ENCODE results near the gene BCAR1. TPM values are rescaled to one million over a fixed set of nuclear protein-coding genes. Genes with fewer than 3 reads are reported as not detected.

BCAR1 gene
- total and polyA plus RNA-seq, 2 of the 13 experiments (the other 11 are each of a cell fraction or from before 2014, with no cell fraction given): 48.1 to 51.7 TPM

- TF ChIP-seq ZNF407 (CRISPR knock-in tag; IDR thresholded peaks at IDR 0.05; ENCODE audit: not compliant biosample characterization): peak; percentile 10
- TF ChIP-seq ZNF484 (CRISPR knock-in tag; IDR thresholded peaks at IDR 0.05; ENCODE audit: borderline replicate concordance, low read depth): no peak
- TF ChIP-seq AGO2 (optimal IDR thresholded peaks at IDR 0.05; ENCODE audit: low read depth, low read length): peak; percentile 81
- no peak for TF ChIP-seq LBX2 (CRISPR knock-in tag; IDR thresholded peaks at IDR 0.05; ENCODE audit: borderline replicate concordance)
- peak; percentile 49 for TF ChIP-seq PTBP1 (IDR thresholded peaks at IDR 0.05; ENCODE audit: low read depth, low read length, poor library complexity, severe bottlenecking)
- no peak for TF ChIP-seq ZC3H13 (CRISPR knock-in tag; IDR thresholded peaks at IDR 0.05)
- TF ChIP-seq ZBTB38 (CRISPR knock-in tag; IDR thresholded peaks at IDR 0.05): peak; percentile 97
- peak; percentile 19; the same call in 1 of the 2 replicates for TF ChIP-seq HIC2 (CRISPR knock-in tag; IDR thresholded peaks at IDR 0.05; ENCODE audit: low read depth)
- peak; percentile 22; the same call in 1 of the 2 replicates for TF ChIP-seq AKAP8 (CRISPR knock-in tag; IDR thresholded peaks at IDR 0.05)
- 0 out of 2 replicates have a peak, but pooled peaks have one; percentile 39 for TF ChIP-seq KDM5B (CRISPR knock-in tag; IDR thresholded peaks at IDR 0.05; ENCODE audit: borderline replicate concordance)
- TF ChIP-seq HNRNPLL (IDR thresholded peaks at IDR 0.05; ENCODE audit: low read depth, low read length, poor library complexity, severe bottlenecking): peak; percentile 31
- TF ChIP-seq HIVEP1 (CRISPR knock-in tag; IDR thresholded peaks at IDR 0.05): 0 out of 2 replicates have a peak, but pooled peaks have one; percentile 17
These were observed 4.2 kb downstream of the BCAR1 start (continued) for GRCh38 chr16:75247249-75247648.

All from HepG2 (cell line).